Measurements from ENCODE around the gene PCBP3. TPM values are rescaled to one million over a fixed set of nuclear protein-coding genes. Genes with fewer than 3 reads are reported as not detected.

PCBP3 gene
- total and polyA plus RNA-seq, 2 donors (not counting 3 experiments of a cell fraction or from before 2014, with no cell fraction given): 0.06 to 1.1 TPM

DNA sequence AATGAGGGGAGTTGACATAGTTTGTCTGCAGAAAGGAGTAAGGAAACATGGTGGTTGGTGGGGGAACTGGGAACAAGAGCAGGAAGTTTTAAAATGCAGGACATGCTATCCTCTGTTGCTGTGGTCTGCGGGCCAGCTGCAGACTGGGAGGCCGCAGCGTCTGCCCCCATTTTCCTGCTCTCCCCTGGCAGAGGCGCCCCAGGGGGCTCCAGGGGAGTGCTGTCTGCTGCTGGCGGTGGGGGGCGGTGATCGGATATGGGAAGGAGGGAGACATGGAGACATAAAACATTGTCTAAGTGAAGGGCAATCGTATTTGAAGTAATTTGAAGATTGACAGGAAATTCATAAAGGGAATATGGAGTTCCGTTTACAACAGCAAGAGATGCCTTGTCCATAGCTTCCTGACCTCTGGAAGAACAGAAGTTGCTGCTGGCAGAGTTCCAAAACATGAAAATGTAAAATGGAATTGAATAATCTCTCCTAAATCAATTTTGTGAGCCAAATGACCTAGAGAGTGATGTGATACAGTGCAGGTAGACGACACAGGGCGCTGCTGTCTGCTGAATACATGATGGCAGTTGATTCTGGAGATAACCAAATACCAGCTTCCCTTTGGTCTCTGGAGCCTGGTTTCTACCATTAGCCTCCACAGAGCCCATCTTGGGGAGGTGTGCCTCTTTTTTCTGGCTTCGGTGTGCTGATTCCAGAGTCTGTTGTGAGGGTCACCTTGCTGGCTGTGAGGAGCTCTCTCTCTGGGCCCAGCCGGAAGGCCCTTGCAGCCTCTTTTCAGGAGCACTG lies 61.0 kb downstream of the PCBP3 start:
- intact Hi-C loops (cut with micrococcal nuclease) (no loop called here), dilution Hi-C loops (cut with MboI; ENCODE audit: extremely low pct_ligation_motif_present, low sequenced_read_pairs) (no loop called here)
- ChIA-PET POLR2A (no interaction called here), CTCF (no interaction called here)
- no peak for FAIRE-seq
- no peak overlapping the region for H3K4me3 ChIP-seq (replicated peaks in 1 of 3; ENCODE audit: insufficient read depth in 1 of 3, low read depth in 1 of 3, low read length in 3 of 3)
- no peaks in the 10 kb centered on the region for H3K36me3 ChIP-seq (ENCODE audit: control insufficient read depth in 2 of 2, extremely low read depth in 1 of 2, insufficient read depth in 2 of 2, low read length in 2 of 2)
- H3K4me1 ChIP-seq (ENCODE audit: control insufficient read depth, extremely low read depth, insufficient read depth, low read length): no peaks in the 10 kb centered on the region
- no peak for DNase-seq (ENCODE audit: low read depth, low spot score)
- H3K27me3 ChIP-seq (ENCODE audit: control insufficient read depth in 2 of 2, insufficient read depth in 2 of 2, low read length in 2 of 2): peaks cover 0 to 1% of the 10 kb centered on the region in 2 experiments
- no peak overlapping the region for H3K27ac ChIP-seq (ENCODE audit: insufficient read depth, low read depth, low read length)
- no peak overlapping the region for H3K9ac ChIP-seq (replicated peaks; ENCODE audit: extremely low read depth, insufficient read depth, low read length)
- TF ChIP-seq MAX (IDR thresholded peaks at IDR 0.05; ENCODE audit: insufficient read depth, insufficient read length) (no peak), JUN (IDR thresholded peaks at IDR 0.05; ENCODE audit: borderline replicate concordance, insufficient read depth, insufficient read length, low read depth) (no peak), POLR2A (IDR thresholded peaks at IDR 0.05; ENCODE audit: low read depth, low read length) (no peak)
- TF ChIP-seq, protein P1, sequence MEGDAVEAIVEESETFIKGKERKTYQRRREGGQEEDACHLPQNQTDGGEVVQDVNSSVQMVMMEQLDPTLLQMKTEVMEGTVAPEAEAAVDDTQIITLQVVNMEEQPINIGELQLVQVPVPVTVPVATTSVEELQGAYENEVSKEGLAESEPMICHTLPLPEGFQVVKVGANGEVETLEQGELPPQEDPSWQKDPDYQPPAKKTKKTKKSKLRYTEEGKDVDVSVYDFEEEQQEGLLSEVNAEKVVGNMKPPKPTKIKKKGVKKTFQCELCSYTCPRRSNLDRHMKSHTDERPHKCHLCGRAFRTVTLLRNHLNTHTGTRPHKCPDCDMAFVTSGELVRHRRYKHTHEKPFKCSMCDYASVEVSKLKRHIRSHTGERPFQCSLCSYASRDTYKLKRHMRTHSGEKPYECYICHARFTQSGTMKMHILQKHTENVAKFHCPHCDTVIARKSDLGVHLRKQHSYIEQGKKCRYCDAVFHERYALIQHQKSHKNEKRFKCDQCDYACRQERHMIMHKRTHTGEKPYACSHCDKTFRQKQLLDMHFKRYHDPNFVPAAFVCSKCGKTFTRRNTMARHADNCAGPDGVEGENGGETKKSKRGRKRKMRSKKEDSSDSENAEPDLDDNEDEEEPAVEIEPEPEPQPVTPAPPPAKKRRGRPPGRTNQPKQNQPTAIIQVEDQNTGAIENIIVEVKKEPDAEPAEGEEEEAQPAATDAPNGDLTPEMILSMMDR (IDR thresholded peaks at IDR 0.05; ENCODE audit: extremely low read depth in 1 of 2, insufficient read depth in 1 of 2, low read depth in 1 of 2, low read length in 2 of 2): no peak
- H3K9me1 ChIP-seq (replicated peaks; ENCODE audit: control insufficient read depth, extremely low read depth, insufficient read depth, low read length): no peaks in the 10 kb centered on the region
- no peaks in the 10 kb centered on the region for H4K20me1 ChIP-seq (replicated peaks; ENCODE audit: control insufficient read depth, extremely low read depth, insufficient read depth, low read length)
- no peak overlapping the region for H2AFZ ChIP-seq (ENCODE audit: low read depth, low read length)
- H3K4me2 ChIP-seq (ENCODE audit: insufficient read depth, low read length): no peak overlapping the region
- BruUV-seq (replicated peaks): no TSS peak
- no peaks in the 10 kb centered on the region for H3K9me3 ChIP-seq (replicated peaks; ENCODE audit: control insufficient read depth, insufficient read depth, low read length)
- H3K79me2 ChIP-seq (ENCODE audit: control insufficient read depth, insufficient read depth, low read length): no peaks in the 10 kb centered on the region

DNA sequence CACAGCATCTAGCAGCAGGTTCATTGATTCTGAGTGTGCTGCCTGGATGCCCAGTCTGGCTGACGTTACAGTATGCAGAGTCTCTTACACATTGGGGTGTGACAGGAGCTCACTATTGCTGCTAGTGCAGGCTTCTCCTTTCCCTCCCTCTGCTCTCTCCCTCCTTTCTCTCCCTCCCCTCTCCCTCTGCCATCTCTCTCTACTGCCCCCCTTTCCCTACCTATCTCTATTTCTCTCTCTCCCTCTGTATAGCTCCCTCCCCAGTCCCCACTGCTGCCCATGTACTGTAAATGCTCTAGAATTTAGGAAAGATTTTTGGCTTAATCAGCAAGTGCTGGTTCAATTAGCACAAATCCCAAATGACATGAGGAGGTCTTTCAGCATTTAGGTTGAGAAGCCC lies 62.8 kb downstream of the PCBP3 start:
- Histone ChIP-seq H3K79me2 (ENCODE audit: control insufficient read depth, insufficient read depth, low read length) (no peaks in the 10 kb centered on the region), H3K9ac (replicated peaks; ENCODE audit: extremely low read depth, insufficient read depth, low read length) (no peak overlapping the region), H3K4me2 (ENCODE audit: insufficient read depth, low read length) (no peak overlapping the region), H4K20me1 (replicated peaks; ENCODE audit: control insufficient read depth, extremely low read depth, insufficient read depth, low read length) (no peaks in the 10 kb centered on the region), H3K27me3 (ENCODE audit: control insufficient read depth in 2 of 2, insufficient read depth in 2 of 2, low read length in 2 of 2) (no peaks in the 10 kb centered on the region), H3K9me1 (replicated peaks; ENCODE audit: control insufficient read depth, extremely low read depth, insufficient read depth, low read length) (no peaks in the 10 kb centered on the region), H2AFZ (ENCODE audit: low read depth, low read length) (no peak overlapping the region), H3K4me3 (replicated peaks in 1 of 3; ENCODE audit: insufficient read depth in 1 of 3, low read depth in 1 of 3, low read length in 3 of 3) (no peak overlapping the region), H3K27ac (ENCODE audit: insufficient read depth, low read depth, low read length) (no peak overlapping the region), H3K4me1 (ENCODE audit: control insufficient read depth, extremely low read depth, insufficient read depth, low read length) (no peaks in the 10 kb centered on the region), H3K36me3 (ENCODE audit: control insufficient read depth in 2 of 2, extremely low read depth in 1 of 2, insufficient read depth in 2 of 2, low read length in 2 of 2) (no peaks in the 10 kb centered on the region), H3K9me3 (replicated peaks; ENCODE audit: control insufficient read depth, insufficient read depth, low read length) (no peaks in the 10 kb centered on the region)
- intact Hi-C loops (cut with micrococcal nuclease): no loop called here
- ChIA-PET CTCF (interaction anchor here (0.7 kb wide), 1 partner anchor 38 kb away, joined by 3 read pairs; no protein-coding TSS in a partner anchor), POLR2A (no interaction called here)
- no TSS peak for BruUV-seq (replicated peaks)
- DNase-seq (ENCODE audit: low read depth, low spot score): no peak
- no peak for FAIRE-seq
- dilution Hi-C loops (cut with MboI; ENCODE audit: extremely low pct_ligation_motif_present, low sequenced_read_pairs): no loop called here
- TF ChIP-seq, protein P1 (IDR thresholded peaks at IDR 0.05; ENCODE audit: extremely low read depth in 1 of 2, insufficient read depth in 1 of 2, low read depth in 1 of 2, low read length in 2 of 2): no peak
- TF ChIP-seq JUN (IDR thresholded peaks at IDR 0.05; ENCODE audit: borderline replicate concordance, insufficient read depth, insufficient read length, low read depth) (no peak), POLR2AphosphoS5 (IDR thresholded peaks at IDR 0.05; ENCODE audit: insufficient read depth, low read depth, low read length) (no peak), EZH2 (IDR thresholded peaks at IDR 0.05; ENCODE audit: borderline replicate concordance, low read depth, low read length, severe bottlenecking) (no peak), FOS (IDR thresholded peaks at IDR 0.05; ENCODE audit: borderline replicate concordance, insufficient read depth, low read length) (no peak), POLR2A (IDR thresholded peaks at IDR 0.05; ENCODE audit: low read depth, low read length) (no peak), GATA2 (IDR thresholded peaks at IDR 0.05; ENCODE audit: insufficient read depth, insufficient read length, low read depth, low read length) (no peak), MAX (IDR thresholded peaks at IDR 0.05; ENCODE audit: insufficient read depth, insufficient read length) (no peak), MYC (IDR thresholded peaks at IDR 0.05; ENCODE audit: low read depth, low read length) (no peak)

All from endothelial cell of umbilical vein (primary cell).